ENCODE measurements around the gene C1orf105. TPM values are rescaled to one million over a fixed set of nuclear protein-coding genes. Genes with fewer than 3 reads are reported as not detected.

C1orf105 gene
- total and polyA plus RNA-seq, 10 of the 15 experiments (the other 5 are each of a cell fraction or from before 2014, with no cell fraction given), result not detected

- Histone ChIP-seq H3K9me3 (replicated peaks; ENCODE audit: control insufficient read depth, insufficient read depth, low read length) (no peaks in the 10 kb centered on the region; the same call in 2 of the 3 replicates), H3K4me1 (ENCODE audit: control insufficient read depth, insufficient read depth, low read length) (peaks cover 58% of the 10 kb centered on the region), H3K79me2 (ENCODE audit: control insufficient read depth, insufficient read depth, low read length) (no peaks in the 10 kb centered on the region), H3K4me2 (ENCODE audit: control insufficient read depth, insufficient read depth) (peak overlapping the region; percentile 61), H3K4me3 (0 out of 2 replicates have a peak overlapping the region, but pooled peaks have one; percentile 3), H2AFZ (ENCODE audit: control insufficient read depth, low read depth, low read length) (peak overlapping the region; percentile 71), H3K9ac (ENCODE audit: control insufficient read depth, insufficient read depth, low read length) (peak overlapping the region; percentile 59), H3K36me3 (ENCODE audit: control insufficient read depth in 2 of 2, insufficient read depth in 2 of 2, low read length in 1 of 2) (no peaks in the 10 kb centered on the region), H3K27me3 (replicated peaks in 1 of 2; ENCODE audit: control insufficient read depth in 2 of 2, insufficient read depth in 2 of 2, low read length in 1 of 2) (no peaks in the 10 kb centered on the region), H4K20me1 (ENCODE audit: control insufficient read depth, insufficient read depth) (no peaks in the 10 kb centered on the region), H3K27ac (ENCODE audit: control insufficient read depth, insufficient read depth) (peak overlapping the region; percentile 89)
- RAD21 ChIA-PET (ENCODE audit: unreplicated experiment), result interaction anchor here (0.6 to 15.1 kb wide), 40 partner anchors 9 to 413 kb away, joined by 3 to 394 read pairs (median 5); partner anchors contain the start of gene PIGC
- peak; percentile 58 for ATAC-seq
- SMC1A ChIA-PET (ENCODE audit: uncharacterized antibody, unreplicated experiment), result interaction anchor here (0.8 to 16.5 kb wide), 41 partner anchors 9 to 395 kb away, joined by 3 to 458 read pairs (median 5); no protein-coding TSS in a partner anchor
- WGBS (ENCODE audit: insufficient coverage, insufficient replicate concordance, low lambda C conversion rate, missing lambda C conversion rate), result 10% methylated on average over 9 of the region's 9 CpGs
- FAIRE-seq, result no peak
- POLR2A ChIA-PET, result interaction anchor here (0.6 to 8.1 kb wide), 5 partner anchors 9 to 333 kb away, joined by 4 to 73 read pairs (median 5); no protein-coding TSS in a partner anchor
- in situ Hi-C loops (cut with MboI), result loop anchor here (5.0 kb wide), 1 partner anchor 312 kb away; no protein-coding TSS in a partner anchor
- CTCF ChIA-PET, result interaction anchor here (0.5 to 12.4 kb wide), 50 partner anchors 8 to 596 kb away, joined by 3 to 153 read pairs (median 4); no protein-coding TSS in a partner anchor
- BruUV-seq (replicated peaks), result TSS peak; percentile 59
- intact Hi-C loops (cut with micrococcal nuclease; ENCODE audit: unreplicated experiment), result loop anchor here (1.0 to 5.0 kb wide), 6 partner anchors 18 to 397 kb away; no protein-coding TSS in a partner anchor
- DNase-seq (ENCODE audit: low read depth, low spot score), result no peak
- TF ChIP-seq ZZZ3 (IDR thresholded peaks at IDR 0.05; ENCODE audit: control insufficient read depth, insufficient read length, low read depth) (no peak), CBX5 (IDR thresholded peaks at IDR 0.05; ENCODE audit: low read depth) (no peak), NR2C2 (IDR thresholded peaks at IDR 0.05; ENCODE audit: borderline replicate concordance, control insufficient read depth, insufficient read length, low read depth) (no peak), CEBPB (IDR thresholded peaks at IDR 0.05; ENCODE audit: borderline replicate concordance in 1 of 2, low read depth in 2 of 2, low read length in 2 of 2) (no peak), EGR1 (IDR thresholded peaks at IDR 0.05; ENCODE audit: borderline replicate concordance in 1 of 2, low read depth in 2 of 2, low read length in 2 of 2) (no peak), SKIL (IDR thresholded peaks at IDR 0.05; ENCODE audit: low read depth, poor library complexity, severe bottlenecking) (peak; percentile 27), RAD21 (IDR thresholded peaks at IDR 0.05; ENCODE audit: insufficient read depth, low read depth, low read length) (peak; percentile 76), YBX1 (IDR thresholded peaks at IDR 0.05) (no peak), CEBPZ (IDR thresholded peaks at IDR 0.05; ENCODE audit: low read depth, low read length) (no peak), BCLAF1 (IDR thresholded peaks at IDR 0.05) (no peak), RUNX3 (IDR thresholded peaks at IDR 0.05; ENCODE audit: low read length) (no peak)
These were observed 21.3 kb upstream of the C1orf105 start for GRCh38 chr1:172398970-172399755.

Data from GM12878 (cell line).